IMR-90 (cell line): ENCODE measurements around the gene PRDM2. TPM values are rescaled to one million over a fixed set of nuclear protein-coding genes. Genes with fewer than 3 reads are reported as not detected.

ENCODE experiments used
- ATAC-seq: fragments of 200-7000 bp; cut with Tn5 transposase; 2 replicates; pipeline ENCODE4 v1.9.1; 2020; ENCODE audit warnings: low read depth, mild to moderate bottlenecking, moderate library complexity
- BruUV-seq: library from RNA; stranded (reverse); fragments of 400-500 nt; replicated peaks from 2 replicates; lab custom pipeline; 2021; lab: Mats Ljungman, UMichigan
- CTCF ChIA-PET: fragments of 300-600 bp; formaldehyde crosslinking; extraction: SDS; loops from one replicate; lab custom pipeline; 2021; ENCODE audit warnings: antibody characterized with exemption; lab: Yijun Ruan, JAX
- POLR2A ChIA-PET: fragments of 300-600 bp; sonication (Branson Sonifier 250); formaldehyde crosslinking; loops from one replicate; lab custom pipeline; 2022; ENCODE audit warnings: antibody characterized with exemption; ENCODE audit not compliant: unreplicated experiment; lab: Charles Lee
- DNase-seq: peaks from one replicate; pipeline ENCODE4 v3.0.0; 2013
- H2AFZ ChIP-seq: replicated peaks from 2 replicates; pipeline ENCODE3; 2013; ENCODE audit warnings: low read length, mild to moderate bottlenecking; ENCODE audit not compliant: poor library complexity
- H2AK5ac ChIP-seq: 2 replicates; pipeline ENCODE4 v1.6.1; 2013; ENCODE audit warnings: low read depth, low read length, inconsistent platforms
- H2AK9ac ChIP-seq: replicated peaks from 2 replicates; pipeline ENCODE3; 2013; ENCODE audit warnings: mild to moderate bottlenecking, low read depth, low read length, moderate library complexity; ENCODE audit not compliant: poor library complexity
- H2BK120ac ChIP-seq: 2 replicates; pipeline ENCODE4 v1.6.1; 2013; ENCODE audit warnings: low read depth, low read length, inconsistent platforms
- H2BK15ac ChIP-seq: 3 replicates; pipeline ENCODE4 v1.6.1; 2013; ENCODE audit warnings: low read depth, low read length, inconsistent platforms
- H2BK20ac ChIP-seq: 2 replicates; pipeline ENCODE4 v1.6.1; 2013; ENCODE audit warnings: low read depth, mild to moderate bottlenecking, inconsistent platforms, low read length, moderate library complexity
- H2BK5ac ChIP-seq: 2 replicates; pipeline ENCODE4 v1.6.1; 2013; ENCODE audit warnings: mild to moderate bottlenecking, low read depth, low read length, inconsistent platforms; ENCODE audit not compliant: poor library complexity, severe bottlenecking
- H3K14ac ChIP-seq: replicated peaks from 2 replicates; pipeline ENCODE4 v1.6.1; 2013; ENCODE audit warnings: low read depth, low read length, inconsistent platforms
- H3K18ac ChIP-seq: 2 replicates; pipeline ENCODE4 v1.6.1; 2013; ENCODE audit warnings: low read depth, low read length, control low read depth
- H3K23ac ChIP-seq: 2 replicates; pipeline ENCODE4 v1.6.1; 2013; ENCODE audit warnings: low read depth, low read length, inconsistent platforms
- H3K27ac ChIP-seq: 2 replicates; pipeline ENCODE4 v1.5.1; 2013; ENCODE audit warnings: mild to moderate bottlenecking, control low read depth, low read length; ENCODE audit not compliant: insufficient read depth
- H3K27me3 ChIP-seq: 2 replicates; pipeline ENCODE4 v1.6.1; 2013; ENCODE audit warnings: low read length; ENCODE audit not compliant: control insufficient read depth, insufficient read depth
- H3K36me3 ChIP-seq: 2 replicates; pipeline ENCODE4 v1.6.1; 2013; ENCODE audit warnings: low read length, mixed read lengths; ENCODE audit not compliant: control insufficient read depth, insufficient read depth
- H3K4ac ChIP-seq: 2 replicates; pipeline ENCODE4 v1.6.1; 2013; ENCODE audit warnings: low read depth, low read length, inconsistent platforms
- H3K4me1 ChIP-seq: 2 replicates; pipeline ENCODE4 v1.6.1; 2013; ENCODE audit warnings: low read length, mixed read lengths; ENCODE audit not compliant: control insufficient read depth, insufficient read depth
- H3K4me2 ChIP-seq: 2 replicates; pipeline ENCODE4 v1.6.1; 2013; ENCODE audit warnings: low read depth, mild to moderate bottlenecking, control low read depth, low read length, moderate library complexity
- H3K4me3 ChIP-seq: 2 replicates; pipeline ENCODE4 v1.5.1; 2013; ENCODE audit warnings: low read depth, mild to moderate bottlenecking, control low read depth, low read length, moderate library complexity; ENCODE audit not compliant: insufficient read depth
- H3K56ac ChIP-seq: 2 replicates; pipeline ENCODE4 v1.6.1; 2013; ENCODE audit warnings: low read length, inconsistent platforms; ENCODE audit not compliant: insufficient read depth; ENCODE audit errors: extremely low read depth
- H3K79me1 ChIP-seq, 2 experiments: 2 replicates each; pipeline ENCODE4 v1.6.1; 2013; ENCODE audit warnings: low read length in 2 of 2, inconsistent platforms in 1 of 2, low read depth in 1 of 2
- H3K9ac ChIP-seq: 2 replicates; pipeline ENCODE4 v1.6.1; 2013; ENCODE audit warnings: low read depth, low read length, control low read depth
- H3K9me1 ChIP-seq: 2 replicates; pipeline ENCODE4 v1.6.1; 2013; ENCODE audit warnings: low read length, inconsistent platforms; ENCODE audit not compliant: insufficient read depth
- H3K9me3 ChIP-seq: 2 replicates; pipeline ENCODE4 v1.6.1; 2013; ENCODE audit warnings: low read length; ENCODE audit not compliant: control insufficient read depth, insufficient read depth
- H4K20me1 ChIP-seq: 2 replicates; pipeline ENCODE4 v1.6.1; 2013; ENCODE audit warnings: low read length, inconsistent platforms; ENCODE audit not compliant: insufficient read depth
- H4K5ac ChIP-seq: 2 replicates; pipeline ENCODE4 v1.6.1; 2013; ENCODE audit warnings: mild to moderate bottlenecking, low read depth, low read length, control low read depth
- H4K8ac ChIP-seq, 2 experiments: 2 replicates each; pipeline ENCODE4 v1.6.1; 2013; ENCODE audit warnings: low read depth in 2 of 2, low read length in 2 of 2, control low read depth in 1 of 2, inconsistent platforms in 1 of 2
- H4K91ac ChIP-seq: 2 replicates; pipeline ENCODE4 v1.6.1; 2013; ENCODE audit warnings: low read depth, low read length, inconsistent platforms; ENCODE audit not compliant: insufficient read depth
- CEBPB ChIP-seq: IDR thresholded peaks from 2 replicates; pipeline ENCODE4 v1.6.1; 2012; ENCODE audit warnings: low read depth, low read length, improper control_type of control experiment
- CHD1 ChIP-seq: IDR thresholded peaks from 2 replicates; pipeline ENCODE4 v1.6.1; 2012; ENCODE audit warnings: low read depth, low read length, improper control_type of control experiment
- ELK1 ChIP-seq: fragments of 150-350 bp; IDR thresholded peaks from 2 replicates; pipeline ENCODE4 v1.6.1; 2016; ENCODE audit warnings: low read depth, mild to moderate bottlenecking, low read length, moderate library complexity, borderline replicate concordance
- FOS ChIP-seq: fragments of 150-350 bp; IDR thresholded peaks from 2 replicates; pipeline ENCODE4 v1.6.1; 2016; ENCODE audit warnings: low read depth, low read length
- MAFK ChIP-seq: IDR thresholded peaks from 2 replicates; pipeline ENCODE4 v1.6.1; 2012; ENCODE audit warnings: low read depth, low read length, improper control_type of control experiment
- MAZ ChIP-seq: IDR thresholded peaks from 2 replicates; pipeline ENCODE4 v1.6.1; 2012; ENCODE audit warnings: low read depth, mild to moderate bottlenecking, low read length, improper control_type of control experiment, moderate library complexity, borderline replicate concordance
- MXI1 ChIP-seq: IDR thresholded peaks from 2 replicates; pipeline ENCODE4 v1.6.1; 2012; ENCODE audit warnings: low read depth, mild to moderate bottlenecking, low read length, moderate library complexity, borderline replicate concordance
- NFE2L2 ChIP-seq: fragments of 150-350 bp; IDR thresholded peaks from 2 replicates; pipeline ENCODE4 v1.6.1; 2016; ENCODE audit warnings: low read depth, mild to moderate bottlenecking, low read length
- RAD21 ChIP-seq: IDR thresholded peaks from 2 replicates; pipeline ENCODE4 v1.6.1; 2012; ENCODE audit warnings: low read length, improper control_type of control experiment
- RFX5 ChIP-seq: IDR thresholded peaks from 2 replicates; pipeline ENCODE4 v1.8.0; 2012; ENCODE audit warnings: low read depth, mild to moderate bottlenecking, low read length, moderate library complexity
- WGBS, 2 experiments: methylation state at CpG; one replicate each; pipeline versions ENCODE4 v1.1.5 to v1.1.7; 2013; ENCODE audit warnings: missing lambda C conversion rate in 2 of 2; ENCODE audit not compliant: insufficient read length in 1 of 2; ENCODE audit errors: extremely low coverage in 2 of 2; 5-methylcytosine and 5-hydroxymethylcytosine counted together
- dilution Hi-C: fragments of 300-500 bp; cut with HindIII; formaldehyde crosslinking; loops from one replicate; pipeline ENCODE4 v1.14.3; 2018; ENCODE audit warnings: low sequenced_read_pairs; ENCODE audit not compliant: unreplicated experiment
- in situ Hi-C: fragments of 300-500 bp; cut with MboI; formaldehyde crosslinking; loops from 3 replicates; pipeline ENCODE4 v1.14.3; 2019; ENCODE audit warnings: low sequenced_read_pairs, inconsistent platforms, mixed read lengths
- intact Hi-C: fragments of 100-400 bp; cut with micrococcal nuclease; formaldehyde crosslinking; loops from 2 replicates; pipeline ENCODE4 v1.10.0; 2022
- polyA plus RNA-seq, 3 experiments: library from polyadenylated mRNA; depleted of rRNA; stranded (reverse); fragments of >200 nt; gene quantifications; 2 replicates each; pipeline ENCODE4 v1.2.3, GENCODE V29; 2012; ENCODE audit warnings: low replicate concordance in 1 of 3
- total RNA-seq: library from RNA; depleted of rRNA; stranded (reverse); fragments of >200 nt; gene quantifications from 2 replicates; pipeline ENCODE4 v1.2.3, GENCODE V29; 2012

The PRDM2 gene
- total and polyA plus RNA-seq, 2 of the 4 experiments (the other 2 are of a cell fraction): 3.4 to 8.9 TPM

GRCh38 chr1:13703128-13703513 lies 3.1 kb downstream of the PRDM2 start:
- H3K23ac ChIP-seq: no peak overlapping the region
- no peaks in the 10 kb centered on the region; the same call in 1 of the 2 replicates for H4K20me1 ChIP-seq
- H3K4me2 ChIP-seq: no peak overlapping the region
- BruUV-seq: no TSS peak
- peaks cover 6% of the 10 kb centered on the region for H3K4me1 ChIP-seq
- no peak overlapping the region for H4K8ac ChIP-seq
- H3K9me1 ChIP-seq: no peaks in the 10 kb centered on the region
- WGBS, 2 experiments: no CpG with 5 or more reads among the region's 2 CpGs
- H2BK15ac ChIP-seq: no peak overlapping the region
- no peak overlapping the region for H2BK5ac ChIP-seq
- CTCF ChIA-PET: no interaction called here
- no peaks in the 10 kb centered on the region for H3K36me3 ChIP-seq
- ATAC-seq (no peak), DNase-seq (no peak)
- H3K4me3 ChIP-seq: no peak overlapping the region
- dilution Hi-C loops: no loop called here
- H3K18ac ChIP-seq: no peak overlapping the region
- H3K27me3 ChIP-seq: no peaks in the 10 kb centered on the region
- no peak overlapping the region for H2BK20ac ChIP-seq
- no peak overlapping the region for H3K4ac ChIP-seq
- no peak overlapping the region for H2AK9ac ChIP-seq
- in situ Hi-C loops: no loop called here
- no peak overlapping the region for H4K91ac ChIP-seq
- H4K5ac ChIP-seq: no peak overlapping the region
- H3K14ac ChIP-seq: no peak overlapping the region
- peaks cover 7 to 12% of the 10 kb centered on the region in 2 experiments for H3K79me1 ChIP-seq
- H3K27ac ChIP-seq: no peak overlapping the region
- H2AK5ac ChIP-seq: no peak overlapping the region
- TF ChIP-seq MAZ: no peak
- TF ChIP-seq RAD21: no peak
- no peak for TF ChIP-seq ELK1
- TF ChIP-seq MAFK: no peak
- TF ChIP-seq FOS: no peak
- TF ChIP-seq CEBPB: no peak
- TF ChIP-seq RFX5: no peak
- TF ChIP-seq NFE2L2: no peak
- TF ChIP-seq CHD1: no peak
- TF ChIP-seq MXI1: no peak
- POLR2A ChIA-PET: no interaction called here
- H3K9ac ChIP-seq: no peak overlapping the region
- no peak overlapping the region for H2AFZ ChIP-seq
- intact Hi-C loops: no loop called here
- H3K56ac ChIP-seq: no peak overlapping the region
- H2BK120ac ChIP-seq: no peak overlapping the region
- no peaks in the 10 kb centered on the region for H3K9me3 ChIP-seq
